K562 (cell line): Measurements from ENCODE around the gene TMEM116. TPM values are rescaled to one million over a fixed set of nuclear protein-coding genes. Genes with fewer than 3 reads are reported as not detected.
A peak's percentile ranks its signal among the peaks of the same experiment; 100 is the strongest.

ENCODE experiments used
- ARID4B ChIP-seq: sonication (generic); formaldehyde crosslinking; IDR thresholded peaks from 2 replicates; pipeline ENCODE4 v1.8.0; 2022; ENCODE audit warnings: mild to moderate bottlenecking, missing genetic modification reagents
- BRD9 ChIP-seq: fragments of 450-650 bp; IDR thresholded peaks from 2 replicates; pipeline ENCODE4 v1.6.1; 2018; ENCODE audit warnings: low read depth; ENCODE audit not compliant: partially characterized antibody
- CBFB ChIP-seq: sonication (generic); formaldehyde crosslinking; IDR thresholded peaks from 2 replicates; pipeline ENCODE4 v1.4.0; 2020; ENCODE audit warnings: mild to moderate bottlenecking, missing genetic modification reagents
- ETS2 ChIP-seq: IDR thresholded peaks from 2 replicates; pipeline ENCODE4 v1.6.1; 2016; ENCODE audit warnings: borderline replicate concordance, missing genetic modification characterization, mild to moderate bottlenecking, moderate library complexity, missing compliant biosample characterization; ENCODE audit not compliant: poor library complexity, severe bottlenecking
- FOSL1 ChIP-seq: fragments of 200-800 bp; sonication (Bioruptor generic); conservative IDR thresholded peaks from 2 replicates; pipeline ENCODE4 v1.6.1; 2016; ENCODE audit warnings: missing genetic modification characterization, missing compliant biosample characterization
- HES1 ChIP-seq: fragments of 450-650 bp; IDR thresholded peaks from 2 replicates; pipeline ENCODE4 v1.6.1; 2016; ENCODE audit warnings: low read depth, mild to moderate bottlenecking, moderate library complexity
- HMG20A ChIP-seq: fragments of 450-650 bp; formaldehyde crosslinking; conservative IDR thresholded peaks from 2 replicates; pipeline ENCODE4 v1.4.0; 2020; ENCODE audit warnings: mild to moderate bottlenecking, mixed read lengths
- IFI16 ChIP-seq: fragments of 250-450 bp; sonication (Bioruptor Pico); IDR thresholded peaks from 2 replicates; pipeline ENCODE4 v2.1.2; 2022; ENCODE audit warnings: mild to moderate bottlenecking, inconsistent platforms
- KDM5B ChIP-seq: fragments of 200-600 bp; sonication (generic); IDR thresholded peaks from 2 replicates; pipeline ENCODE4 v1.6.1; 2012; ENCODE audit warnings: low read depth, mild to moderate bottlenecking, moderate library complexity, low read length, control low read depth, inconsistent platforms; ENCODE audit not compliant: insufficient replicate concordance
- MYC ChIP-seq, 2 experiments: fragments of 250-450 bp in 1 of 2; sonication (Bioruptor Pico) in 1 of 2; IDR thresholded peaks; 2 replicates each; pipeline versions ENCODE4 v1.5.1 to v1.6.1; 2012 to 2021; ENCODE audit warnings: low read depth in 2 of 2, borderline replicate concordance in 1 of 2, improper control_type of control experiment in 1 of 2, low read length in 1 of 2, mild to moderate bottlenecking in 1 of 2, moderate library complexity in 1 of 2
- SMARCC2 ChIP-seq: fragments of 450-650 bp; IDR thresholded peaks from 2 replicates; pipeline ENCODE4 v1.6.1; 2017; ENCODE audit warnings: antibody characterized with exemption, moderate library complexity, mild to moderate bottlenecking, low read depth
- TEAD1 ChIP-seq, 2 experiments: fragments of 450-650 bp in 1 of 2; sonication (generic) in 1 of 2; formaldehyde crosslinking; IDR thresholded peaks; 2 replicates each; pipeline versions ENCODE4 v1.4.0 to v1.8.0; 2020 to 2022; ENCODE audit warnings: mild to moderate bottlenecking in 2 of 2, missing genetic modification reagents in 1 of 2
- ZBTB1 ChIP-seq: sonication (generic); formaldehyde crosslinking; IDR thresholded peaks from 2 replicates; pipeline ENCODE4 v1.8.1; 2023; ENCODE audit warnings: missing genetic modification reagents, low read depth, mild to moderate bottlenecking, borderline replicate concordance
- ZNF644 ChIP-seq: fragments of 200-800 bp; sonication (Bioruptor generic); IDR thresholded peaks from 2 replicates; pipeline ENCODE4 v1.6.1; 2016; ENCODE audit warnings: low read depth, missing genetic modification characterization, missing compliant biosample characterization
- polyA plus RNA-seq, 8 experiments: library from polyadenylated mRNA; depleted of rRNA in 4 of 8; stranded (reverse) in 5 of 8; unstranded in 3 of 8; fragments of >200 nt; fragmentation: Nextera tagmentation in 2 of 8; fragmentation: Illumina TruSeq in 1 of 8; extraction: Ambion mirVana in 2 of 8; extraction: Trizol in 1 of 8; gene quantifications; 2 replicates each; pipeline versions ENCODE4 v1.2.1 to v1.2.3, GENCODE V29; 2011 to 2014; ENCODE audit warnings: inconsistent platforms in 1 of 8, missing spikeins in 1 of 8
- total RNA-seq, 7 experiments: library from RNA; depleted of rRNA in 6 of 7; stranded (reverse); fragments of >200 nt in 6 of 7; fragmentation: Illumina TruSeq in 2 of 7; extraction: Trizol in 2 of 7; gene quantifications; 2 replicates each; pipeline versions ENCODE4 v1.2.1 to v1.2.3, GENCODE V29; 2011 to 2021; ENCODE audit warnings: low replicate concordance in 1 of 7
- TF ChIP-seq, protein P1 (sequence below): fragments of 200-400 bp; formaldehyde crosslinking; IDR thresholded peaks from 2 replicates; pipeline ENCODE4 v1.6.1; 2017; ENCODE audit warnings: mild to moderate bottlenecking, low read depth, low read length, moderate library complexity
- TF ChIP-seq, protein P2 (sequence below): IDR thresholded peaks from 2 replicates; pipeline ENCODE4 v1.6.1; 2014; ENCODE audit warnings: antibody characterized with exemption

Gene TMEM116
- total and polyA plus RNA-seq, 9 of the 15 experiments (the other 6 are each of a cell fraction or from before 2014, with no cell fraction given) = 5.2 to 78.6 (median 13.9) TPM

DNA sequence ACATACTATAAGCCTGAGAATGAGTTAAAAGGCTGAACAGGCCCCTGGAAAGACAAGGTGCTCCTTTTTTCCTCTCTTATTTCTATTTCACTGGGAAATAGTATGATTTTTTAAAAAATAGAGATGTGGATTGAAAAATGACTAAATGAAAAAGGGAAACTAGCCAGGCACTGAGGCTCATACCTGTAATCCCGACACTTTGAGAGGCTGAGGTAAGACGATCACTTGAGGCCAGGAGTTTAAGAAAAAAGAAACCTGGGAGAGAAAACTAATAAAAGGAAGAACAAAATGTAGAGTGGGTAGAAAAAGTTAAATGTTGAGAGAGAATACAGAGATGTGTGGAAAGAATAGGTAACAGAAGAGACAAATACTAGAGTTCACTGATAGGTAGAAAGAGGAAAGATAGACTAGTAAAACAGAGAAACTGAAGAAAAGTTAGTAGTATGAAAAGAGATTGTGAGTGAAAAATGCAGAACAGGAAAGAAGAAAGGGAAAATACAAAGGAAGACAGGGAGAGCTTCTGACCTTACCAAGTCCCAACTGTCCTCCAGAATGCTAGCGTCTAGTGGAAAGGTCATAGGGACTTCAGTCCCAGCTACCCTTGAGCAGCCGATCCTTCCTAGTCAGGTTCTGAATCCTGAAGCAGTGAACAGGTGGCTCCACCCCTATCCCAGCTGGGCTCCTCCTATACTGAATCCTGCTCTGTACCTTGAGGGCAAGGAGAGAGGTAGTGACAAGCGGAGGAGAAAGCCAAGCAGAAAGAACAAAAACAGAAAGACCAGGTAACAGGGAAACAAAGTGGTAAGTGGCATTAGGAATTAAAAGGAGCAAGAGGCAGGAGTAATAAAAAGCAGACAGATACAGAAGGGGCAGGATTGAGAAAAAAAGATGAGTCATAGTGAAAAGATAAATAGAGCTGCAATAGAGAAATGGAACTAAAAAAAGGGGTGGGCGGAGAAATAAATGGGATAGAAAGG, 7.3 kb downstream of the TMEM116 start (continued):
- TF ChIP-seq SMARCC2 = peak; percentile 73
- TF ChIP-seq CBFB (CRISPR knock-in tag) = no peak
- no peak for TF ChIP-seq ARID4B (CRISPR knock-in tag)
- TF ChIP-seq HES1 = no peak
- TF ChIP-seq KDM5B = no peak
- peak; percentile 77 for TF ChIP-seq FOSL1 (tag)
- peak; percentile 71 for TF ChIP-seq BRD9
- TF ChIP-seq MYC (IDR thresholded peaks at IDR 0.05; ENCODE audit: low read depth, low read length) = no peak
- TF ChIP-seq MYC (CRISPR knock-in tag; IDR thresholded peaks at IDR 0.05; ENCODE audit: borderline replicate concordance, low read depth) = no peak
- no peak for TF ChIP-seq HMG20A (CRISPR knock-in tag)
- no peak for TF ChIP-seq ZNF644 (tag)
- no peak for TF ChIP-seq IFI16 (CRISPR knock-in tag)
- TF ChIP-seq TEAD1 (CRISPR knock-in tag; IDR thresholded peaks at IDR 0.05) = 0 out of 4 replicates have a peak, but pooled peaks of 1 of the 2 experiments have one; percentile 26
- TF ChIP-seq, protein P1, sequence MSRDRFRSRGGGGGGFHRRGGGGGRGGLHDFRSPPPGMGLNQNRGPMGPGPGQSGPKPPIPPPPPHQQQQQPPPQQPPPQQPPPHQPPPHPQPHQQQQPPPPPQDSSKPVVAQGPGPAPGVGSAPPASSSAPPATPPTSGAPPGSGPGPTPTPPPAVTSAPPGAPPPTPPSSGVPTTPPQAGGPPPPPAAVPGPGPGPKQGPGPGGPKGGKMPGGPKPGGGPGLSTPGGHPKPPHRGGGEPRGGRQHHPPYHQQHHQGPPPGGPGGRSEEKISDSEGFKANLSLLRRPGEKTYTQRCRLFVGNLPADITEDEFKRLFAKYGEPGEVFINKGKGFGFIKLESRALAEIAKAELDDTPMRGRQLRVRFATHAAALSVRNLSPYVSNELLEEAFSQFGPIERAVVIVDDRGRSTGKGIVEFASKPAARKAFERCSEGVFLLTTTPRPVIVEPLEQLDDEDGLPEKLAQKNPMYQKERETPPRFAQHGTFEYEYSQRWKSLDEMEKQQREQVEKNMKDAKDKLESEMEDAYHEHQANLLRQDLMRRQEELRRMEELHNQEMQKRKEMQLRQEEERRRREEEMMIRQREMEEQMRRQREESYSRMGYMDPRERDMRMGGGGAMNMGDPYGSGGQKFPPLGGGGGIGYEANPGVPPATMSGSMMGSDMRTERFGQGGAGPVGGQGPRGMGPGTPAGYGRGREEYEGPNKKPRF = no peak
- TF ChIP-seq ZBTB1 (CRISPR knock-in tag) = no peak
- no peak for TF ChIP-seq ETS2 (tag)
- TF ChIP-seq, protein P2, sequence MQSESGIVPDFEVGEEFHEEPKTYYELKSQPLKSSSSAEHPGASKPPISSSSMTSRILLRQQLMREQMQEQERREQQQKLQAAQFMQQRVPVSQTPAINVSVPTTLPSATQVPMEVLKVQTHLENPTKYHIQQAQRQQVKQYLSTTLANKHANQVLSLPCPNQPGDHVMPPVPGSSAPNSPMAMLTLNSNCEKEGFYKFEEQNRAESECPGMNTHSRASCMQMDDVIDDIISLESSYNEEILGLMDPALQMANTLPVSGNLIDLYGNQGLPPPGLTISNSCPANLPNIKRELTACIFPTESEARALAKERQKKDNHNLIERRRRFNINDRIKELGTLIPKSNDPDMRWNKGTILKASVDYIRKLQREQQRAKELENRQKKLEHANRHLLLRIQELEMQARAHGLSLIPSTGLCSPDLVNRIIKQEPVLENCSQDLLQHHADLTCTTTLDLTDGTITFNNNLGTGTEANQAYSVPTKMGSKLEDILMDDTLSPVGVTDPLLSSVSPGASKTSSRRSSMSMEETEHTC = no peak
